Sigmoid colon (tissue), 4 donors: Measurements from ENCODE around the gene SNX15.

Experiments
- EP300 ChIP-seq, 4 donors: sonication (generic); formaldehyde crosslinking; IDR thresholded peaks; one replicate each; pipeline ENCODE4 v1.6.1; 2017; ENCODE audit warnings: antibody characterized with exemption in 4 of 4
- POLR2AphosphoS5 ChIP-seq, 4 donors: sonication (generic); formaldehyde crosslinking; IDR thresholded peaks; one replicate each; pipeline ENCODE4 v1.6.1; 2017; ENCODE audit warnings: antibody characterized with exemption in 4 of 4
- TF ChIP-seq, protein P1 (sequence below), 4 experiments: fragments of 450-650 bp in 3 of 4; fragments of 200-600 bp in 1 of 4; IDR thresholded peaks; one replicate each; pipeline ENCODE4 v1.5.1; 2016 to 2019; ENCODE audit warnings: antibody characterized with exemption in 4 of 4, mild to moderate bottlenecking in 3 of 4, moderate library complexity in 2 of 4

GRCh38 chr11:65013130-65013887 is 13.9 kb upstream of the SNX15 start:
- peak; percentile 61 to 81 (median 72) for TF ChIP-seq POLR2AphosphoS5 (IDR thresholded peaks at IDR 0.05)
- TF ChIP-seq EP300 (IDR thresholded peaks at IDR 0.05), result no peak
- TF ChIP-seq, protein P1, sequence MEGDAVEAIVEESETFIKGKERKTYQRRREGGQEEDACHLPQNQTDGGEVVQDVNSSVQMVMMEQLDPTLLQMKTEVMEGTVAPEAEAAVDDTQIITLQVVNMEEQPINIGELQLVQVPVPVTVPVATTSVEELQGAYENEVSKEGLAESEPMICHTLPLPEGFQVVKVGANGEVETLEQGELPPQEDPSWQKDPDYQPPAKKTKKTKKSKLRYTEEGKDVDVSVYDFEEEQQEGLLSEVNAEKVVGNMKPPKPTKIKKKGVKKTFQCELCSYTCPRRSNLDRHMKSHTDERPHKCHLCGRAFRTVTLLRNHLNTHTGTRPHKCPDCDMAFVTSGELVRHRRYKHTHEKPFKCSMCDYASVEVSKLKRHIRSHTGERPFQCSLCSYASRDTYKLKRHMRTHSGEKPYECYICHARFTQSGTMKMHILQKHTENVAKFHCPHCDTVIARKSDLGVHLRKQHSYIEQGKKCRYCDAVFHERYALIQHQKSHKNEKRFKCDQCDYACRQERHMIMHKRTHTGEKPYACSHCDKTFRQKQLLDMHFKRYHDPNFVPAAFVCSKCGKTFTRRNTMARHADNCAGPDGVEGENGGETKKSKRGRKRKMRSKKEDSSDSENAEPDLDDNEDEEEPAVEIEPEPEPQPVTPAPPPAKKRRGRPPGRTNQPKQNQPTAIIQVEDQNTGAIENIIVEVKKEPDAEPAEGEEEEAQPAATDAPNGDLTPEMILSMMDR (IDR thresholded peaks at IDR 0.05), result peak; percentile 63 to 94 (median 84)
